ENCODE measurements around the gene PLPP4. TPM values are rescaled to one million over a fixed set of nuclear protein-coding genes. Genes with fewer than 3 reads are reported as not detected.

The PLPP4 gene
- 0.09 to 0.14 TPM (median 0.13 TPM) in 4 of 5 replicates, not detected in the other for total RNA-seq (2022; extraction: Qiagen RNA extraction; ENCODE audit: low read depth)

GRCh38 chr10:120456626-120457430 is at the start of gene PLPP4:
Gene PLPP4, plus strand, starts transcription at chr10:120457227. Its CDS starts 79 bp downstream, at chr10:120457306.

Data from A549 treated with CpdA at 1 μM for 4 hours (cell line).